NCI-H524 (cell line): ENCODE data around the gene GOLGA5.
"Not testable (repeated sequence)": the region's sequence is repeated elsewhere in the genome, so short reads cannot be mapped to it uniquely, and the experiment has no call there.

ENCODE experiments used
- DNase-seq, 2 experiments: peaks; one replicate each; lab custom pipeline; 2025; lab: John Stamatoyannopoulos, UW

Gene GOLGA5

GRCh38 chr14:92832137-92832700 is 38.1 kb downstream of the GOLGA5 start:
- DNase-seq, result peak in 1 of 2 experiments; percentile 43

GRCh38 chr14:92841930-92842329 is 47.8 kb downstream of the GOLGA5 start:
- DNase-seq, result no peak

DNA sequence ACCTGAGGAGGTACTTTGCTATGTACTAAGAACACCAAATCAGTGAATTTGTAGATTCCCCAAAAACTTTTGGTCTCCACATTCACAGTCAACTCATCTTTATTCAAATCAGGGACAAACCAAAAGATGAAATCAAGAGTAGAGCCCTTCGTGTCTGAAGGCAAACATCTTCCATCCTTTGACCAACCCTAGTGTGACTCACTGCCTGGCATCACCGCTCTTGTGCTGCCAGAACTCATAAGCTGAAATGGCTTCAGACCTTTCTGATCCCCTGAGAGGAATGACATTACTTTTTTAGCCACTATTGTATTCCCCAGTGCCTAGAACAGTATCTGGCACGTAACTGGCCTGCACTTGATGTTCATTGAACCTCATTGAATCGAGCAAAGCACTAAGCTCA is 50.1 kb downstream of the GOLGA5 start:
- no peak for DNase-seq

DNA sequence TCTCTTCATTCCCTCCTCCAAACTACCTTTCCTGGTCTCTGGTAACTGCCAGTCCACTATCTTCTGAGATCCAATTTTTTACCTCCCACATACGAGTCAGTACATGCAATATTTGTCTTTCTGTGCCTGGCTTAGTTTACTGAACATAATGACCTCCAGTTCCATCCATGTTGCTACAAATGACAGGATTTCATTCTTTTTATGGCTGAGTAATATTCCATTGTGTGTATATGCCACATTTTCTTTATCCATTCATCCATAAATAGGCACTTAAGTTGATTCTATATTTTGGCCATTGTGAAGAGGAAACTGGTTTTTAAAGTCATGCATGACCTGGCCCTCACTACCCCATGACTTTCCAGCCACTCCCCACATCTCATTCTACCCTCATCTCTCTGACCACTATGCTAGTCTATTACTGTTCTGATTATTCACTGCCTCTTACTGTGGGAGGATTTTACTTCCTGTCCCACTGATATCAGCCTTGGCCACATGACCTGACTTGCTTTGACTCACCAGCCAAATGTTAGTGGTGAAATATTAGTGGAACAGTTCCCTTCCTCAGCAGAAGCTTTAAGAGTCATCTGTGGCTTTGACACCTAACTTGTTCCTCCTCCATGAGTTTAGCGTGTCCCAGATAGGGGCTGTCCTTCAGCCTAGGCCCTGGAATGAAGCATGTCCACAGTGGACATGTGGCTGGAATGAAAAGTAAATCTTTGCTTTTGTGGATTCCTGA is 52.2 kb downstream of the GOLGA5 start:
- no peak for DNase-seq

DNA sequence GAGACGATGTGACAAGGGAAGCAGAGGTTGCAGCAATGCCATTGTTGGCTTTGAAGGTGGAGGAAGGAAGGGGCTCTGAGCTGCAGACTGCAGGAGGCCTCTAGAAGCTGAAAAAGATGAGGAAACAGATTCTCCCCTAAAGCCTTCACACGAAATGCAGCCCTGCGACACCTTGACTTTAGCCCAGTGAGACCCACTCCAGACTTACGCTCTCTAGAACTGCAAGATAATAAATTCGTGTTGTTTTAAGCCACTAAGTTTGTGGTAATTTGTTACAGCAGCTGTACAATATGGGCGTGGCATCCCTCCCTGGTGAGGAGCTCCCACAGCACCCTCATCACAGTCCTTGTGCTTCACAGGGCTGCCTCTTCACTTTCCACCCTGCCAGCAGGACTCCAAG is 53.2 kb downstream of the GOLGA5 start:
- DNase-seq, result no peak

GRCh38 chr14:92847749-92848148 is 53.6 kb downstream of the GOLGA5 start:
- DNase-seq, result no peak

- peak; percentile 77 to 83 for DNase-seq
Observed at GRCh38 chr14:92848887-92849286, 54.8 kb downstream of the GOLGA5 start.

DNA sequence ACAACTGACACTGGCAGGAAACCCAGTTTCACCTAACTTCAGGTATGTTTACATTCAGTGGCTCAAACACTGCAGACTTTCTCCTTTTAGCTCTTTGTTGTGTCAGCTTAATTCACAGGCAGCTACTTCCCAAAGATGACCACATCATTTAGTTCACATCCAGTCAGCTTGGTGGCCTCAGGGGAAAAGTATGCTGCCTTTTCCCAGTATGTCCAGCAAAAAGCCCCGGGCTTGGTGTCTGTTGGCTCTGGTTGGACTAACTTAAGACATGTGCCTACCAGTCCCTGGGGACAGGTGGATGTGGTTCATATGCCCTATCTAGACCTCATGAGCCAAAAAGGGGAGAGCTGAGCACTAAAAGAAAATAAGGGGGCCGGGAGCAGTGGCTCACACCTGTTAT is 56.4 kb downstream of the GOLGA5 start:
- DNase-seq, result no peak

- DNase-seq, result not testable (repeated sequence)
Observed at GRCh38 chr14:92853136-92853535, 59.0 kb downstream of the GOLGA5 start.

- no peak for DNase-seq
Observed at GRCh38 chr14:92860049-92860840, 66.1 kb downstream of the GOLGA5 start.

GRCh38 chr14:92861856-92862745 is 68.0 kb downstream of the GOLGA5 start:
- no peak for DNase-seq

DNA sequence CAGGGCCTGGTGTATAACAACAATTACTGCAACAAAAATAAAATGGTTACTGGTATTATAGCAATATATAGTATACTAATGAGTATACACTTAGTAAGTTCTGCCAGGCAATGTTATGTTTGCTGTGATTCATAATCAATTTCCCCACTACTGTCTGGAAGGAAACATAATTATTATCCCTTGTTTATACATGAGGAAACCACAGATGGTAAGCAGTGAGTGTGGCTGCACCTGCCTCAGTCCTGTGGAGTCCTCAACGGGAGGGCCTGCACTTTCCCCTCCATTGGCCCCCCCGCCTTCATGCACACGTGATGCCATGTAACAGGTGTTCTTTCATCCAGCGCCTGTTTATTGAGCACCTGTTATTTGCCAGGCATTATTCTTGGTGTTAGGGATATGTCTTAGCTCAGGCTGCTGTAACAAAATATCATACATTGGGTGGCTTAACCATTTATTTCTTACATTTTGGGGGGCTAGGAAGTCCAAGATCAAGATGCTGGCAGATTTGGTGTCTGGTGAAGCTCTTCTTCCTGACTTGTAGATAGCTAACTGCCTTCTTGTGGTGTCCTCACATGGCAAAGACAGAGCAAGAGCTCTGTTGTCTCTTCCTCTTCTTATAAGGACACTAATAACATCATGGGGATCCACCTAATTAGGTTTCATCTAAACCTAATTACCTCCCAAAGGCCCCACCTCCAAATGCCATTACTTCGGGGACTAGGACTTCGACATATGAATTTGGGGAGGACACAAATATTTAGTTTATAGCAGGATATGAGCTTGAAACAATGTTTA is 69.4 kb downstream of the GOLGA5 start:
- peak; percentile 62 to 78 for DNase-seq

GRCh38 chr14:92865674-92866073 is 71.6 kb downstream of the GOLGA5 start:
- DNase-seq, result no peak

GRCh38 chr14:92866181-92866752 is 72.2 kb downstream of the GOLGA5 start:
- DNase-seq, result no peak

DNA sequence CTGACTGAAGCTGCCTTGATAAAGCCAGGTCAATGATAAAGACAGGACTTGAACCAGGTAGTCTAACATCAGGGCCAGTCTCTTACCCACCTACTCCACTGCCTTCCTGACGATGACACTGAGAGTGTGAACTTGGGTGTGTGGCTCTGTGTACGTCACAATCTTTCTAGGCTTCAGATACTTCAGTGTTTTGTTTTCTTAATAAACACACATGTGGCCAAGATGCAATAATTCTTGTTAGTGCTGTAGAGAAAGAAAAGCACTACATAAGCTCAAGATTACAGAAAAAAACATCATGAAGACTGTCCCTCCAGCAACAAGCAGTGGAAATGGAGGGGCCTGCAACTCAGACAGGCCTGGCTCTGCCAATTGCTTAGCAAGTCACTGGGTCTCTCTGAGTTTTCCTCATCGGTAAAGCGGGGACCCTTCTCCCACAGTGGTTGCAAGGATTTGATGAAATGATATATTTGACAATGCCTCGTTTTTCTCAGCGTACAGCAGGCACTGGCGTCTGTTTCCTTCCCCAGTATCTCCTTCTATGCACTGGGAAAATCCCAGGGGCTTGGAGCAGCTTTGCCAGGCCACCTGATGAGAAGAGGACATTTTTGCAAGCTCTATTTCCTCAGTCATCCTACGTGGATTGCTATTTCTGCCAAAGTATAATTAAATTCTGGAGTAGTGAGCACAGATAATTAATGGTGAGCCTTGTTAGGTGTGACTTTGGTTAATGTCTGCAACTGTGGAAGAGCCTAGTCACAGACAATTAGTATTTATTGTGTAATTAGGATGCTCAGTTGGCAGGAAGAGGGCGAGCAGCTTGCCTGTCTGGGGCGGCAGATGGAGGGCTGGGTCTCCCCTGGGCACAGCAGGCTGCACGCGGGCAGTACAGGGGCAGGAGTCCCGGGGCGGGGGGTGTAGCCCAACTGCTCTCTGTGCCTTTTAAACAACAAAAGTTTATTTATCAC is 73.1 kb downstream of the GOLGA5 start:
- peak; percentile 85 for DNase-seq

DNA sequence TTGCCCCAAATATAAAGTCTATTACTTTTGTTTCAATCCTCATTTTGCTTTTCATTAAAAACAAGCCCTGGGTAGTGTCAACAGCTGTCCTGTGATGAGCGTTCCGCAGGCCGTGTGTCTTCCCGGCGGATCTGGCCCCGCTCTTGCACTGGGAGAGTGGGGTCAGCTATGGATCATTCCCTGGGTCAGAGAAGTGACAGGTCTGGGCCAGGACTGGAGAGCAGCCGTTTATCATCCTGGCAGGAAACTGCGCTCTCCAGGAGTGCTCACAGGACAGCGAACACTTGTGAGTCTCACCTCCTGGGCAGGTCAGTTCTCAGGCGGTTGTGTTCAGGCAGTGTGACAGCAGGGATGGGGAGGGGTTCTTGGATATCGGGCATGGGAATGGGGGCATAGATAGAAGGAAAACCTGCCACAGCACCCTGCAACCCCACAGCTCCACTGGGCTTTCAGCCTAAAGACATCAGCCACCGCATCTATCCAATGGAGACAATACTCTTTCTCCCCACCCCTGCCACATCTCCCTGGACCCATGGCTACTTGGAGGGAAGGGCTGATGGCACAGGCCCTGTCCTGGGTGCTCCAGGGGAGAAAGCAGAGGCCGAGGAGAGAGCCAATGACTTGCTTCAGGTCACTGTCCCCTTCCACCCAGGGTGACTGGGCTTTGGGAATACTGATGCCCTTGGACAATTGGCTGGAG is 81.0 kb downstream of the GOLGA5 start:
- DNase-seq, result no peak

DNA sequence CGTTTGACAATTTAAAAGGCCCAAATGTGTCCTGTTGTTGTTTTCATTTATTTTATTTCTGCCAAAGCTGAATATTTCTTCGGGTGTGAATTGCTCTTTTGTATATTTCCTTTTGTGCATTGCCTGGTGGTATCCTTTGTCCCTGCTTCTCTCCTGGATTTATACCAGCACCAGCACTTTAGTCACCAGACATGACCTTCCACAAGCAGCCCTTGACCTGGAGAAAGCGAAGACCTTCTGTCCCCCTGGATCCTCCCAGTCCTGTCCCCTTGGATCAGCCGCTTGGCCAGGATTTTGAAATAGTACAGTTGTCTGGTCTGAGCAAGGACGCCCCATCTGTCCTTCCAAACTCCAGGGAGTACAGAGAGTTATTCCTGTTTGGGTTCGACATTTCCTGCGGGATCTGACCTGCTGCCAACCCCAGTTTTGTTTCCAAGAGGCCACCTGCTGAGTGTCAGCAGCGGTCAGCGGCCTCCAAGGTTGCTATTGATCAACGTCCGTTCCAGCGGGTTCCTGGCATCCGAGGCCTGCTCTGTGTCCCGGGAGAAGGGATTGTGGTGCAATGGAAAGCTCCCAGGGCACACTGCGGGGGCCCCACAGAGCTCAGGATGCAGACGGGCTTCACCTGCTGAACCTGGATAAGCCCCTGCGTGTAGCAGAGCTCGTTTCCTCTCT is 83.8 kb downstream of the GOLGA5 start:
- DNase-seq, result no peak

DNA sequence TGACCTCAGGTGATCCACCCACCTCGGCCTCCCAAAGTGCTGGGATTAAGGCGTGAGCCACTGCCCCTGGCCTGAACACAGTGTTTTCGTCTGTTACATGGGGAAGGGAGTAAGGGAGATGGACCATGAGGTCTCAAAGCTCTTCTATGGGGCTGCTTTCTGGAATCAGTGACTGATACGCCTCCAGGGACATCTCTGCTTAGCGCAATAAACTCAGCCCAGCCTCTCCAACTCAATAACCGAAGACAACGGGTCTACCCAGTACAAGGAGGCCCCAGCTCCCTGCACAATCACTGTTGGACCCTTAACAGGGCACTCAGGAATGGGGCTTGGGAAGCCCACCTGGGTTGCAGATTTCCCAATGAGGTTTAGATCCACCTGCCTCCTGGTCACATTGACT is 86.2 kb downstream of the GOLGA5 start:
- DNase-seq, result no peak
